C4-2B (cell line): ENCODE data around the gene TBC1D9.

Source experiments
- CTCF ChIP-seq: fragments of 450-650 bp; conservative IDR thresholded peaks from 2 replicates; pipeline ENCODE4 v1.5.1; 2017; ENCODE audit warnings: mild to moderate bottlenecking
- ZFX ChIP-seq: fragments of 450-650 bp; IDR thresholded peaks from 2 replicates; pipeline ENCODE4 v1.6.1; 2017

GRCh38 chr4:140584439-140584838 is 171.7 kb downstream of the TBC1D9 start:
- no peak for TF ChIP-seq CTCF
- no peak for TF ChIP-seq ZFX
